Measurements from ENCODE around the gene ATP6V0E2.

The ATP6V0E2 gene

GRCh38 chr7:149866779-149867447 is 6.9 kb upstream of the ATP6V0E2 start:
- no peak for TF ChIP-seq CTCF (IDR thresholded peaks at IDR 0.05; ENCODE audit: low read depth, low read length, missing control alignments)
- DNase-seq (ENCODE audit: low read depth), result no peak
- in situ Hi-C loops (cut with HindIII; ENCODE audit: low sequenced_read_pairs), result no loop called here
- H3K4me3 ChIP-seq (ENCODE audit: low read depth, low read length), result no peak overlapping the region

GRCh38 chr7:149867762-149868622 is 5.8 kb upstream of the ATP6V0E2 start:
- DNase-seq (ENCODE audit: low read depth), result no peak
- no peak overlapping the region for H3K4me3 ChIP-seq (ENCODE audit: low read depth, low read length)
- TF ChIP-seq CTCF (IDR thresholded peaks at IDR 0.05; ENCODE audit: low read depth, low read length, missing control alignments), result no peak
- in situ Hi-C loops (cut with HindIII; ENCODE audit: low sequenced_read_pairs), result no loop called here

GRCh38 chr7:149868623-149869290 is 5.0 kb upstream of the ATP6V0E2 start:
- in situ Hi-C loops (cut with HindIII; ENCODE audit: low sequenced_read_pairs), result no loop called here
- TF ChIP-seq CTCF (IDR thresholded peaks at IDR 0.05; ENCODE audit: low read depth, low read length, missing control alignments), result no peak

GRCh38 chr7:149869291-149869650 is 4.5 kb upstream of the ATP6V0E2 start:
- no peak for TF ChIP-seq CTCF (IDR thresholded peaks at IDR 0.05; ENCODE audit: low read depth, low read length, missing control alignments)
- in situ Hi-C loops (cut with HindIII; ENCODE audit: low sequenced_read_pairs), result no loop called here
- DNase-seq (ENCODE audit: low read depth), result no peak
- no peak overlapping the region for H3K4me3 ChIP-seq (ENCODE audit: low read depth, low read length)

More at GRCh38 chr7:149868623-149869290, 5.0 kb upstream of the ATP6V0E2 start:
- DNase-seq (ENCODE audit: low read depth), result no peak
- H3K4me3 ChIP-seq (ENCODE audit: low read depth, low read length), result no peak overlapping the region

- no peak overlapping the region for H3K4me3 ChIP-seq (ENCODE audit: low read depth, low read length)
- no peak for DNase-seq (ENCODE audit: low read depth)
- TF ChIP-seq CTCF (IDR thresholded peaks at IDR 0.05; ENCODE audit: low read depth, low read length, missing control alignments), result no peak
- in situ Hi-C loops (cut with HindIII; ENCODE audit: low sequenced_read_pairs), result no loop called here
These were observed 3.9 kb upstream of the ATP6V0E2 start for GRCh38 chr7:149869867-149870266.

GRCh38 chr7:149870274-149870673 is 3.5 kb upstream of the ATP6V0E2 start:
- no peak overlapping the region for H3K4me3 ChIP-seq (ENCODE audit: low read depth, low read length)
- no peak for TF ChIP-seq CTCF (IDR thresholded peaks at IDR 0.05; ENCODE audit: low read depth, low read length, missing control alignments)
- no peak for DNase-seq (ENCODE audit: low read depth)
- in situ Hi-C loops (cut with HindIII; ENCODE audit: low sequenced_read_pairs), result no loop called here
